Hippocampal formation (tissue), 2 donors: ENCODE data around the gene CLASP1.

Experiments used
- DNase-seq, 2 donors: peaks; one replicate each; lab custom pipeline; 2025; lab: John Stamatoyannopoulos, UW

CLASP1 gene

DNA sequence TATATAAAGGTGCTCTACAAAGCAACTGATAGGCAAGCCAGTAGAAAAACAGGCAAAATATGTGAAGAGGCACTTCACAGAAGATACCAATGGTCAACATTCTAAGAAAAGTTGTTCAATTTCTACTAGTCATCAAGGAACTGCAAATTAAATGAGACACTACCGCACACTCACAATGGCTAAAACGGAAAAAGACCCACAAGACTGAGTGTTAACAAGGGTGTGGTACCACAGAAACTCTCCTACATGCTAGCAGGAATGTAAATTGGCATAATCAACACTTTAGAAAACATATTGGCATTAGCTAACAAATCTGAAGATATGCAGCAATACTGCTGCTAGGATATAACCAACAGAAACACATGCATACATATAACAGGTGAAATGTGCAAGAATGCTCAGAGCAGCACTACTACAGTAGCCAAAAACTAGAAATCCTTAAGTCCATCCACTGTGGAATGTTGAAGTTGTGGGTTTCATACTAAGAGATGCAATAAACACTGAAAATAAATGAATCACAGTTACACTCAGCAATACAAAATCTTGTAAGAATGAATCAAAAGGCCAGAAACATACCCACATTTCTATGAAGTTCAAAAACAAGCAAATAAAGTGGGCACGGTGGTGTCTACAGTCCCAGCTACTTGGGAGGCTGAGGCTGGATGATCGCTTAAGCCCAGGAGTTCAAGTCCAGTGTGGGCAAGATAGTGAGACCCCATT, 109.4 kb downstream of the CLASP1 start:
- no peak for DNase-seq

DNA sequence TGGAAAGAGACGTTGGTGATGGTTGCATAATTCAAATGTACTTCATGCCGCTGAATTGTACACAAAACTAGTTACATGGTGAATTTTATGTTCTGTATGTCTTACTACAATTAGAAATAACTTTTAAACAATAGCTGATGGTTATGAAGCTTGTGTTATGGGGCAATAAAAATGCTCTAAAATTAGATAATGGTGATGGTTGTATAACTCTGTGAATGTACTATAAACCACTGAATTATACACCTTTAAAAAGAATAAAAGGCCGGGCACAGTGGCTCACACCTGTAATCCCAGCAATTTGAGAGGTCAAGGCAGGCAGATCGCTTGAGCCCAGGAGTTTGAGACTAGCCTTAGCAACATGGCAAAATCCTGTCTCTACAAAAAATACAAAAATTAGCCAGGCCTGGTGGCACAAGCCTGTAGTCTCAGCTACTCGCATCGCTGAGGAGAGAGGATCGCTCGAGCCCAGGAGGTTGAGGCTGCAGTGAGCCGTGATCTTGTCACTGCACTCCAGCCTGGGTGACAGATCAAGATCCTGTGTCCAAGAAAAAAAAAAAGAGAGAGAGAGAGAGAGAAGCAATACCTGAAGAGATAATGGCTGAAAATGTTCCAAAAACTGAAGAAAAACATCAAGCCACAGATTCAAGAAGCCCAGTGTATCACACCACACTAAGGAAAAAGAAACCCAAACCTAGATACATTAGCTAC, 112.3 kb downstream of the CLASP1 start:
- DNase-seq = no peak

DNA sequence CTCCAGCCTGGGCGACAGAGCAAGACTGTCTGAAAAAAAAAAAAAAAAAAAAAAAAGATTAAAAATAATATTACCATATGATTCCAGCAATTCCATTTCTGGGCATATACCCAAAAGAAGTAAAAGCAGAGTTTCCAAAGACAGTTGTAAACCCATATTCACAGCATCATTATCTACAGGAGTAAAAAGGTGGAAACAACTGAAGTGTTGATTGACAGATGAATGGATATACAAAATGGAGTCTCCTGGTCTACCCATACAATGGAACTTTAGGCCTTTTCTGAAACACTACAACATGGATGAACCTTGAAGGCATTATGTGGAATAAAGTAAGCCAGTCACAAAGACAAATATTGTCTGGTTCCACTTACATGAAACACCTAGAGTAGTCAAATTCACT, 112.9 kb downstream of the CLASP1 start:
- DNase-seq = no peak

DNA sequence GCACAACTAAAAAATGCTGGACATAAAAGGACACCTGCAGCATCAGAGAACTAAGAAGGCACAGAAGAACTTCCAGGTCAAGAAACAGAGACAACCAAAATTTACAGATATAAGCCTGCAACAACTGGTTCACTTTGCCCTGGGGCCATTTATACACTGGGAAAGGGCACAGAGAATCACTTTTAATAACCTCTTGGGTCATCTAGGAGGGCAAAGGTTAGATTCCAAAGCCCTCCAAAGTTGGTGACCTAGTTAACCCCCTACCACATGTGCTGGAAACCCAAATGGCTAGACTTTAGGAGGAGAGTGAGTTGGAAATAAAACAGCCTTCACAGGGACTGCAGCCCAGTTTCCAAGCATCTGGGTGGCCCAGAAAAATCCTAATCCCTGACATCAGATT, 115.3 kb downstream of the CLASP1 start:
- DNase-seq = no peak

DNA sequence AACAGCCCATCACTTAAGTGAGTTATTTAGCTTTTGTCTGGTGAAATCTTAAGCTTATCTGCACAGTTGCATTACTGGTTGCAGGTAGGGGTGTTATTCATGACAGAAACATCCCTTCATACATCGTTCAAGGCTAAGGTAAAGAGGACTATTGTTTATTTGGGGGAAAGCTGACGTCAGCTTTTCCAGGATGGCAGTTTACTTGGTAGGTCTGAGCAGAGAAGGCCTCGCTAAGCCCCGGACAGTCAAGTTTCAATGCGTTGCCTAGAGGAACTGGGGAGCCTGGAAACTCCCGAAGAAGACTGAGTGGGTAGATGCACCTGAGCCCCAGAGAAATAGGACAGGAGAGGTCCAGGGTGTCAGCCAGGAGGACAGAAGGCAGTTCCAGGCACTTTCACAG, 116.4 kb downstream of the CLASP1 start:
- no peak for DNase-seq

DNA sequence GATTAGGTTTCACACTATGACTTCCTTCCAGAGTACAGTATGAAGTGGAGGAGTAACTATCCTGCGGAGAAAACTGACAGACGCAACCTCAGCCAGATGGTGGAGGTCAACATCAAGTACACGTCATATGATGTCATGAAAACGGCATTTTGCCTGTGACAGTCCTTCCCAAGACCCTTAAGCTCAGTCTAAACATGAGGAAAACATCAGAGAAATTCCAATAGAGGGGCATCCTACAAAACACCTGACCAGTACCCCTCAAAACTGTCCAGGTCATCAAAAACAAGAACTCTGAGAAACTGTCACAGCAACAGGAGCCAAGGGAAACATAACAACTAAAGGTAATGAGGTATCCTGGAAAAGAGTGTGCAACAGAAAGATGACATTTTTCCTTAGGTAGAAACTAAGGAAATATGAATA, 116.9 kb downstream of the CLASP1 start:
- DNase-seq = no peak

DNA sequence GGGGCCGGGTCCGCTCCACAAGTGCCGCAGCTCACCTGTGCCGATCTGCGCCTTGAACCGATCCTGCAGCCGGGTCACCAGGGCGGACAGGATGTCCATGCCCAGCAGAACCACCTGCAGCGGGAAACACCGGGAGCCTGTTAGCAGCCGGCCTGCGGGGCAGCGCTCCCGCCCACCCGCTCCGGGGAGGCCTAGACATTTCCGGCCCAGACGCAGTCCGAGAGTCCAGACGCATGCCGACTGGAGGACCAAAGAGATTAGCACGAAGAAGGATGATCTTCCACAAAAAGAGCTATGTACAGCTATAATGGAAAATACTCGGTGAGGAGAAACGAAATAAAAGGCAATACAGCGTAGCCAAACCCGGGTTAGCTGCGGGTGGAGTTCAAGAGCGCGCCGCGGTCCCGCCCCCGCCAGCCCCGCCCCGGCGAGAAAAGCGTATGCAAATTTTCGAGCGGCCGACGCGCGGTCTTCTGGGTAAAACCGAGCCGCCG, 119.0 kb downstream of the CLASP1 start:
- peak; percentile 84 to 89 for DNase-seq

DNA sequence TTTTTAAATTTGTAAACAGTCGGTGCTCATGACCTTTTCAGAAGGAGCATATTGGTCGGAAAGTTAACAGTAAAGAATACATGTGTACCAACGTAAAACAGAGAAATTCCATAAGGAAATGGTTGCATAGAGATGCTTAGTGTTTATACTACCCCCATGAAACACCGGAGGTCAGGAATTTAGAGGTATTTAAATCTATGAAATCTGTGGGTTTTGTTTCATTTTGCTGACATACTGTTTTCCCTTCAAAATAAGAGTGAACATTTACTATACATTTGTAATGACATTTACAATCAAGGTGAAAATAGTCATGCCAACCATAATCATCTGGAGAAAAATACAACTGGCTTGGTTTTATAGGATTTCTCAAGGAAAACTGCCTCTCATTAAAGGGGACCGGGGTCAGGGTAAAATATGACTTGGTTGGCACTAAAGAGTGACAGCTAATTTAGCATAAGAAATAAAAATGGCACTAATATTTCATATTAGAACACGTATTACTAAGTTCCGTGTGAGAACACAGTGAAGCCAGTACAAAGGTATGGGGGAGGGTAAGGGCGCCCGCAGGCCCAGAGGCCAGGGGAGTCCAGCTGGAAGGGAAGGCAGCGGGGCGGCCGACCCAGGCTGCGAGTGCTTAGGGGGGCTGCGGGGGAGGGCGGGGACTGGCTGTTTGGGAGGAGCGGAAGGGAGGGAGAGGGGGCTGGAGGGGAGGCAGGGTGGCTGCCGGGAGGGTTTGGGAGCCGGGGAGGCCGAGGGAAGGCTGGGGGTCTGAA, 119.6 kb downstream of the CLASP1 start:
- peak in 1 of 2 donors; percentile 63 for DNase-seq

DNA sequence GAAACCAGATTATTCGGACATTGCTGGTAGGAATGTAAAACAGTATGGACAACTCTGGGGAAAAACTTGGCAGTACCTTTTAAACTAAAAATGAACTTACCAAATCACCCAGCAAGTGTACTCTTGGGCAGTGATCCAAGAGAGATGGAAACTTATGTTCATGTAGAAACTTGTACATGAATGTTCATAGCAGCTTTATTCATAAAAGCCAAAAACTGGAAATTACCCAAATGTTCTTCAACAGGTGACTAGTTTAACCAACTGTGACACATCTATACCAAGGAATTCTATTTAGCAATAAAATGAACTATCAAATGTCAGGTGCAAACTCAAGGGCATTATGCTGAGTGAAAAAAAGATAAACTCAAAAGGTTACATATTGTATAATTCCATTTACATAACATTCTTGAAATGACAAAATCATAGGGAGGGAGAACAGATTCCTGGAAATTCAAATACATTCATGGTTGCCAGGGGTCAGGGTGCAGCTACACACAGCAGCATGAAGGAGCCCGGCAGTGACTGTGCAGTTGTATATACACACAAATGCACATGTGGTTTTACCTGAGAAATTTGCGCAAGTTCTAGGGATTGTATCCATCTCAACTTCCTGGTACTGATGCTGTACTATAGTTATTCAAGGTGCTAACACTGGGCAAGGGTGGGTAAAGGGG, 122.1 kb downstream of the CLASP1 start:
- no peak for DNase-seq

DNA sequence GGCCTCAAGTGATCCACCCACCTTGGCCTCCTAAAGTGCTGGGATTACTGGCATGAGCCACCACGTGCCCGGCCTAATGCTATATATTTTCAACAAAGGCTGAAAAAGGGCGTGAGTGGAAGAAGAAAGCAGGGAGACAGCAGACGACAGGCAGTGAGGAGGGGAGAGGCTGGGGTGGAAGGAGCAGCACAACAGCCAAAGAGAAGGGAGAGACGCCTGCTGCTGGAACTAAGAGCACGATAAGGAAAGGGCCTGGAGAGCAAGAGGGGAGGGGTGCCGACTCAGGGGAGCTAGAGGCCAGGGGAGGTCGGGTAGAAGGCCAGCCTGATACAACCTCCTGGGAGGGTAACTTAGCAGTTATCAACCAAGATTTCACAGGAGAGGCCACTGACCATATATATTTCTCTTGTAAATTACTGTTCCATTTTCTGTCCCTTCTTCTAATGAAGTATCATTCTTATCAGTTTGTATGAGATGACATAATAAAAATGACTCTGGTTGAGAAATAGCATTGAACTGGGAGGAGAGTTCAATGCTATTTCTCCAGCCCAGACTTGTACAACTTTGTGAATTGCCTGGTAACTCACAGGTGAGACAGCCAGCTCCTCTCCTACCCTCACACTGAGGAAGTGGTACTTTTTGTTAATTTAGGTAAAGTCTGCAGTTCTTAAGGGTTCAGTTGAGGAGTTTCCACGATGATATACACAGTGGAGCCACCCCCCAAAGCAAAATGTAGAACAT, 124.4 kb downstream of the CLASP1 start:
- no peak for DNase-seq

DNA sequence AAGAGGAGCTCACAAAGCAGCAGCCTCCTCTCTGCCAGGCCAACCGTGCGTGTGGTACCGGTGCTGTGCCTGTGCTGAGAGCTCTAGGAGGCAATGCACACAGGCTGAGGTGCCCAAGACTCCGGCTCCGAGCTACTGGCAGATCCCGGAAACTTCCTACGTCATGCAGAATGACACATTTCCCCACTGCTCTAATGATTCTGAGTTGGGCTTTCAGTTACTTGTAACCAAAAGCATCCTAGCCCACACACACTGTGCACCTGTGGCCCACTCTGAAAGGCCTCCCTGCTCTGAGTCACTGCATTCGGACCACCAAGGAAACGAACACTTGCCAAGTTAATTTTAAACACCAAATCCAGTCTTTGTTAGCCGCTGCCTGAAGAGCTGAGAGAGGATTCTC, 127.9 kb downstream of the CLASP1 start:
- peak in 1 of 2 donors; percentile 30 for DNase-seq

DNA sequence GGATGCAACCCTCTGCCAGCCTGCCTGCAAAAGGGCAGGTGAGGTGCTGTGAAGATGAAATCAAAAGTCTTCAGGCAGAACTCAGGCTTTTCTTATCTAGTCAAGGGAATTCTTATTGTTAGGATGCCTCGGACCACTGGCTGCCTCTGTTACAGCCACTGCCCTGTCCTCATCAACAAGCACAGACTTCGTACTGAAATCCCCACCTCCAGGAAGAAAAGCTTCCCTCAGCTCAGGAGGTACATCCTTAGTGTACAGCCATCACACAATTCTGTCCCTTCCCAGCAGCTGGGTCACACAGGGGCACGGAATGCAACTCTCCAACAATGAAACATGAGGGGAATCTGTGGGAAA, 128.6 kb downstream of the CLASP1 start:
- no peak for DNase-seq

DNA sequence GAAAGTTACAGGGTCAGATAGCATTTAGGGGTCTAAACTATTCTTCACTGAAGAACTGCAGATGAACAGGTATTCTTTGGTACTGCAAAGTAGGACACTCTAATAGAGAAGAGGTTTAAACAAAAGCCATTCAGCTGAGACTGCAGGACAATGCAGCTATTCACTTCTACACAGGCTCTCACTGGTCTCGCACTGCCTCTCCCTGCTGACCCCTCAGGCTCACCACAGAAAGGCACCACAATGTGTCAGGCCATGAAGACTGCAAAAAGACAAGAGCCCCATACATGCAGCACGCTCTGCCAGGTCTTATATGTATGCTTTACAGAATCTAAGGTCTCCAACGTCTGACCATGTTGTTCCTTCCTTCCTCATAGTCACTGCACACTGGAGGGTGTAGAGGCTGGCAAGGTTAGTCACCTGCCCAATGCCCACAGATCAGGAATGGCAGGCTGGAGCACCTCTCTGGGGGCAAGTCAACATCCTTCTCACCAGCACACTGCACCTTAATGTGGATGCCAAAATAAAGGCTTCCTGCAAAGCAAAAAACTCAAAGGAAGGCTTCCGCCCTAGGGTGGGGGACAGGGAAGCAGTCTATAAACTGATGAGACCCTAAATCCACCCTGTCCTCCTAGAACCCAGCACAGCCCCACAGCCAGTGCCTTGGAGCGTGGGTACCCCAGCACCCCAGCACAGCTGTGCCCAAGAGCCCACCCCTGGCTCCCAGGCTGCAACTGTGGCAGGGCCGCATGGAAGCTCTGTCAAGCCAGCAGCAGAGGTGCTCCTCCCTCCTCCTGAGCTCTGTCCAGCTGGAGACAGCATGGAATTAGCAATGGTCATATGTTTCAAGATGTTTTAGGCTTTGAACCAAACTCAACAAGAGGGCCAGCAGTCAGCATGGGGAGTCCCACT, 129.3 kb downstream of the CLASP1 start:
- DNase-seq = peak; percentile 75 to 91

DNA sequence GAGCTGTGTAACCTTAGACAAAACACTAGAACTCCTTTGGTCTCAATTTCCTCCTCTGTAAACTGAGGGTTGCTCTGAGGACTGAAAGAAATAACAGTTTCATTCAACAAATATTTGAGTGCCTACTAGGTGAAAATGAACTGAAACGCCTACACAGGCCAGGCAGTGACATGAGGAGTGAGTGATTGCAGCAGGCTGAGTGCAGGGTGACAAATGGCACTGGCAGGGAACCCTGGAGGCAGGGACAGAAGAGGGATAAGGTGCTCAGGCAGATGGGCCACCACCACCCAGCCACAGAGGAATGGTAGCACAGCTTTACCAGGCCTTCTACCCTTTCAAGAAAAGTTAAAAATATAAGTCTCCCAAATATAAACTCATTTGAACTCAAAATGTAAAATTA, 130.1 kb downstream of the CLASP1 start:
- no peak for DNase-seq

DNA sequence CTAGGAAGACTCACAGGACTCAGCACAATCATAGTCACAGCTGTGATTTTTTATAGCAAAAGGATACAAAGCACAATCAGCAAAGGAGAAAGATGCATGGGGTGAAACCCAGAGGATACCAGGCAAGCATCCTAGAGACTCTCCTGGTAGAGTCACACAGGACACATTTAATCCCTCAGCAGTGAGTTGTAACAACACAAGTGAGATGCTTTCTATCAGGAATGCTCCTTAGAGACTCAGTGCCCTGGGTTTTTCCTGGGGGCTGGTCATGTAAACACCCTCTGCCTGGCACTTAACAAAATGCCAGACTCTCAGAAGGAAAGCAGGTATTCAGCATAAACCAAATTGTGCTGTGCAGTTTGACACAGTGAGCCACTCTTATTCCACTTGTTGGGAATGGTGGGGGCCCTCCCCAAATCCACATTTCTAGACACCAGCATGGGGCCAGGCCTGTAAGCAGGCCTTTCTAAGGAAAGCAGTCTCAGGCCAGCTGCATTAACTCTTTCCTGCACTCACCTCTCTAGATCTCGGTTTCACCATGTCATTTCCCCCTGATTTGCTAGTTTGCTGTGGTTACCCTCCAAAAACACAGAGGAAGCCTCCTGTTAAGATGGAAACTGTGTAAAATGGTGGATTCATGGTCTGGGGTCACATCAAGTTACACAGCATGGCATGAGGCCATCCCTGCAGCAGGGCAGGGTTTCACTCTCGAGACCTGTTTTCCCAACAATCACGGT, 135.5 kb downstream of the CLASP1 start:
- DNase-seq = no peak

DNA sequence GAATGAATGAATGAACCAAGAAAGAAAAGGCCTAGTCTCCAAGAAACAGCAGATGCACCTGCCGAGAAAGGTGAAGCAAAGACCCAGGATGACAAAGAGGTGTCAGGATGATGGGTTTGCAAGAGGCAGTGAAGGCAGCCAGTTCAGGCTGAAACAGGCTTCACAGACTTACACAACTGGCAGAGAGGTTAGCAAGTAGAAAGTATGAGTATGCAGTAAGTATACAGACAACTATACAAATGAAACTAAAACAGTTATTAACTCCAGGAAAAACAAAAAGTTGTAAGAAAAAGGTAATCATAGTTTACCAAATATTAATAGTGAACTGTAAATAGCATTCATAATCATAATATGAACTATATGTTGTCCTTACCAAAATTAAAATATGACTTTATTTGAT, 138.4 kb downstream of the CLASP1 start:
- DNase-seq = no peak

DNA sequence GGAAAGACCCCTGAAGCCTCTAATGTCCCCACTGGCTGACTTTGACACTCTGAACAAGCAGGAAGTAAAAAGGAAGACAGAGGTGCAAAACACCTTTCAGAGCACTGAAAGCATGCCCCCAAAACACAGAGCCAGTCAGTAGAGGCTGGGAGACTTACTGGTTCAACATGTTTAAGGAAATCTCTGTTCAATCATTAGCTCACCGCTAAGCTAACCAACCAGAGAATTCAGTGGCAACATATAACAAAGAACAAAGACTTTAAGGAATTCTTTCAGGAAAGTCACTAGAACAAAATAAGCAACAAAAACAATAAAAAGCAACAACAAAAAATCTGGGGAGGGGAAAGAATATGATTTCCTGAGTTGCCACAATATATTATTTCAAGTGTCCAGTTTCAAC, 142.6 kb downstream of the CLASP1 start:
- DNase-seq = no peak

DNA sequence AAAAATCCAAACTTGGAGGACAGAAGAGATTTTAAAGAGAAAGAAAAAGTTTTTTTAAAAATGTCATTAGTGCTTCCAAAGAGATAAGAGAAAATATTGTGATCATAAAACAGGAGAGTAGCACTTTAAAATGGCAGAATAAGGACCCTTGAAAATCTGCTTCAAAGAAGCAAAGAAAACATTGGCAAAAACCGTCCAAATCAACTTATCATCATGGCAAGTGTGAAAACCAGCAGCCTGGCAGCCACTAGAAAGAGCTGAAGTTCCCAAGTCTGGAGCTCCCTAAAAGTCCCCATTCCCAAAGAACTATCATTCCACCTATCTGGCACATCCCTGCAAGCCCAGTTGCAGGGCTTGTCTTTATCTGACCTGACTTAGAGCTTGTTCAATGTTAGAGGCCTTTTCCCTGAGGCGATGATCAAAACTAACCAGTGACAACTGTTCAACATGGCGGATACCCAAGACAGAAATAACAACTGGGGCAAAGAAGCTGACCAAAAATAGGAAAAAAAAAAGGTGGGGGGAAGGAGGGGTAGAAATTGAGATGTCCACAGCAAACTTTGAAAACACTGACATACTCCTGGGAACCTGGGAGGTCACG, 143.2 kb downstream of the CLASP1 start:
- DNase-seq = no peak

DNA sequence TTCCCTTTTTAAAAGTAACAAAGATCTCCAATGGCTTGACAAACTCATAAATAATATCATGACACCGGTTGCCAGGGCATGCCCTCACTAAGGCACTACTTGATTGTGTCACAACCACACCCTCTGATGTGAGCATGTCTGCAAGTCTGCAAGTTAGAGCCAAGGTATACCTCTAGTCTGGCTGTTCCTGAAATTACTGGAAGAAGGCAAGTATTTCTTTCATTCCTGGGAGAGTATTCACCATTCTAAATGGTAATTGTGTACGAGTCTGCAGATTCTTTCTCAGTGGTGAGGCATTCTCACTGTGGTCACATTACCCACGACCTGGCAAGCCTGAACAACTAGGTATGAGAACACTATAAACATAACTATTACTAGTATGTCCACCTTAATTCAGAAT, 144.3 kb downstream of the CLASP1 start:
- no peak for DNase-seq
